ENCODE data around the gene CYP19A1.

CYP19A1 gene

DNA sequence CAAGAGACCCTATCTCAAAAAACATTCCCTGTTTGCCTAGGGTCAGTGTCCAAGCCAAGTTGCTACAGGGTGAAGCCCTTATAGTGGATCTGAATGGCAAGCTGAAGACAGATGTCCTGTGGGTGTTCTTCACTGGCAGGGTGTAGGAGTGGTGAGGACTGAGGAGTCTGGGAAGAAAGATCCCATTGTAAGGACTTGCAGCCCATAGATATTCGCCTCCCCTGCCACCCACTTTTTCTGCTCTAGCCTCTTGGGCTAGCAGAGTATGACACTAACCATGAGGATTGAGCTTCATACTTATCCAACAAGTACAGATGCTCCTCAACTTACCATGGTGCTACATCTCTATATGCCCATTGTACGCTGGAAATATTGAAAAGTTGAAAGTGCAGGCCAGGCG is 13.2 kb downstream of the CYP19A1 start:
- DNase-seq (ENCODE audit: low read depth in 2 of 2) = no peak

GRCh38 chr15:51323749-51324148 is 14.6 kb downstream of the CYP19A1 start:
- no peak for DNase-seq (ENCODE audit: low read depth in 2 of 2)

- no peak for DNase-seq (ENCODE audit: low read depth in 2 of 2)
Measured at GRCh38 chr15:51322621-51323296, 15.6 kb downstream of the CYP19A1 start.

DNA sequence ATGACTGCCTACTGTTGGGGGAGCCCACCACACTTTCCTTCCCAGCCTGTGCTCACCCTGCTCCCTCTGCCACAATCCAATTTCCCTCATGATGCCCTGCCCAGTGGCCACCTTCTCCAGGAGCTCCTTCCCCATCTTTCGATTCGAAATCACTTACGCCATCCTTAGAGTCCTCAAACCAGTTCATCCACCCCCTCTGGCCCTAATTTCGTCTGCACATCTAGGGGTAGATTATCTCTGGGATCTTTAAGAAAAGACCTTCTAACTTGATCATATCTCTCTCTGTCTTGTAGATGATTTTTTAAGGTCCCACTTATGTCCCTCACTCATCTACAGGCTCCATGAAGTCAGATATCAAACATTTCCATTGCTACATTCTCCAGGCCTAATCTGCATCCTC is 17.1 kb downstream of the CYP19A1 start:
- DNase-seq (ENCODE audit: low read depth in 2 of 2) = no peak

DNA sequence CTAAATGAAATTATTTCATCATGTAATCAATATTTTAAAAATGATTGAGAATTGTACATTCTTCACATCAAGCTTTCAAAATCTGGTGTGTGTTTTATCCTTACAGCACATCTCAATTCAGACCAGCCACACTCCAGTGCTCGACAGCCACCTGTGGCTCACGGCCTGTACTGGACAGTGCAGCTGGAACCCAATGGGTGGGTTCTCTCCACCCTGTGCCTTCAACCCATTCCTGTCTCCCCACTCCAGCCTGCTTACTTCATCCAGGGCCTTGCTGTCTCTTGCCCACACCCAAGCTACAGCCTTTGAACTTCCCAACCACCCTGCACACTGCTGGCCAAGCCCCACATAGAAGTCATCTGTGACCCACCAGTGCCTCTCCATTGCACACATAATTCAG is 17.6 kb downstream of the CYP19A1 start:
- DNase-seq (ENCODE audit: low read depth in 2 of 2) = no peak

GRCh38 chr15:51319539-51319938 is 18.9 kb downstream of the CYP19A1 start:
- DNase-seq (ENCODE audit: low read depth in 2 of 2) = no peak

- no peak for DNase-seq (ENCODE audit: low read depth in 2 of 2)
Measured at GRCh38 chr15:51318382-51319150, 19.8 kb downstream of the CYP19A1 start.

- no peak for DNase-seq (ENCODE audit: low read depth in 2 of 2)
Measured at GRCh38 chr15:51316636-51317035, 21.8 kb downstream of the CYP19A1 start.

- DNase-seq (ENCODE audit: low read depth in 2 of 2) = no peak
Measured at GRCh38 chr15:51315726-51316125, 22.7 kb downstream of the CYP19A1 start.

DNA sequence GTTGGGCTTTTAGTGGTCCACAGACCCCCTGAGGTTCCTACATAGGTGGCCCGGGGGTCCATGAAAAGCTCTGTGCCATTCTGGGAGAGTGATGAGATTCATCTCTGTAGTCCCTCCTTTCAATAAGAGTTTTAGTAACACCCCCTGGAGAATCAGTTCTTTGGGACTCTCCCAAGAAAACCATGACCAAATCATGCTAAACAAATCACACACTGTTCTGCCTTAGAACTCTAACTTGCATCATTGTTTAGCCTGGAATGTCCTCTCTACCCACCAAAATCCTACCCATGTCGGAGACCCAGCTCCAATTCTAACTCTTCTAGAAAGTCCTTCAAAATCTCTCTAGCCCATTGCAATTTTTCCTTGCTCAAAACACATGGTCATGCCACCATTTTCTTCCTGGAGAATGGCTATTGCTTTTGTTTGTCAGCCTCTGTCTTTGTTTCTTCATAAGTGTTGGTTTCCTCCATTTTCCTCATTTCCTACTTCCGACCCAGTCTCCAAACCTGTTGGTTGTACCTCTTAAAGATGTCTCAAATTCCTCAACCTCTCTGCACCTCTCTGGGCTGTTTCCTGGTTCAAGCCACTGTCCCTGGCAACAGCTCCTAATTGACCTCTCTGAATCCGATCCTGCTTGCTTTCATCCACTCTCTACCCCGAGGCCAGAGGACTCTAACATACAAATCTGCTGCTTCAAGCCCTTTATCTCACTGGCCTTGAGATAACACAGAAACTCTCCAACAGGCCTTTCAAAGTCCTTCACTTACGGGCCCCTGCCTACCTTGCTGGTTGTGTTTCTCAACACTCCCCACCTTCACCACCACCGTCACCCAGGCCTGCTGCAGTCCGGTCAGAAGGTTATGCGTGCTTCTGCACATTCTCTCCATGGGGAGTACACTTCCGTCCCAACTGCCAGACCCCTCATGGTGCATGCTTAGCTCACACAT is 23.7 kb downstream of the CYP19A1 start:
- DNase-seq (ENCODE audit: low read depth in 2 of 2) = no peak

DNA sequence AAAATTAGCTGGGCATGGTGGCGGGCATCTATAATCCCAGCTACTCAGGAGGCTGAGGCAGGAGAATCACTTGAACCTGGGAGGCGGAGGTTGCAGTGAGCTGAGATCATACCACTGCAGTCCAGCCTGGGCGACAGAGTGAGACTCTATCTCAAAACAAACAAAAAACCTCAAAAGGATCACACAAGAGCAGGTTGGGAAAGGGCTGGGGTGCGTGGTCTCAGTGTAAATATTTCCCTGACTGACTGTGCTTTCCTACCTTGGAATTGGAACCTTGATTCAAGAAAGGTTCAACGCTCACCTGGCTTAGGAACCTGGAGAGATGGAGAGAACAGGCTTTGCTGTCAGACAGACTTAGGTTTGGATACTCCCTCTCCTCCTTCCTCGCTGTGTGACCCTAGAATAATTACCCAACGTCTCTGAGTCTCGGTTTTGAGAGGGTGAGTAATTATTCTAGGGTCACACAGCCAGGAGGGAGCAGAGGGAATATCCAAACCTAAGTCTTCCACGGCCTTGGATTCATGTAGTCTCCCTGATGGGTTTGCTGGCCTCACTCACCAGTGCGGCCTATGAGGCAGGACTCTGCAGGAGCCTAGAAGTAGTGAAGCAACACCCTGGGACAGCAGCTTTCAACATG is 24.6 kb downstream of the CYP19A1 start:
- DNase-seq (ENCODE audit: low read depth in 2 of 2) = no peak

- no peak for DNase-seq (ENCODE audit: low read depth in 2 of 2)
Measured at GRCh38 chr15:51313074-51313393, 25.4 kb downstream of the CYP19A1 start.

DNA sequence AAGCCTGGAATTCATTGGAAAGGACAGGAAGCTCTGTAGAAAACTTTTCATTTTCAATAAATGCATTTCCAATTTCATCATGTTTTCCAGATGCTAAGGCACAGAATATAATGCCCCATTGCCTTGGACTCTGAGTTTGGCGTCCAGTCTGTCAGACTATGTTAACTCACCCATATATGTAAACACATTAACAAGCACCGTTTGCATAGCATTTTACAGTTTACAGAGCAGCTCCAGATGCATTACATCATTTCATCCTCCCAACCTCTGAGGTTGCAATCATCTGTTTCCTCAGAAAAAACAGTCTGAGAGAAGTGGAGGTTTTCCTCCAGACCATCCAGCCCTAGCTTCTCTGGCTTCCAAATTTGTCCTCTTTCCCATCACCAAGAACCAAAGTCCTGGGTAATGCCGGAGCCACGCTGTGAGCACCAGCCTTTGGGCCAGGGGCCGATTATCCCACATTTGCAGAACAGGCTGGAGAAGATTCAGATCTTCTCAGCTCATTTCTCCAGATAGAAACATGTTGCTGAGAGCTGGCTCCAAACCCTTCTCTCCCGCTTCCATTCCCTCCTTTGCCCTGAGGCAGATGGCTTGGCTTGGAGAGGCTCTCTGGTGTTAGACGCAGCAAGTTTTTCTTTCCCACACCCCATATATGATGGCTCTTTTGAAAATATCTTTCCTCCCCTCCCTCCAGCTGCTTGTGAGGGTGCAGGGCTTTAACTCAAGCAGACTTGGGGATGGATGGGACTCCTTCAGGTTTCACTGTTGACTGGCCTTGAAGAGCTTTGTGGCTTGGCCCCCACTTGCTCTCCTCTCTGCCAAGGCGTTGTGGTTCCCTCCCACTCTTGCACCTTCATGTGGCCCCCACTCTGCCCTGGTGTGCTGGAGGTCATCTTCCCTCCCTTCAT is 26.0 kb downstream of the CYP19A1 start:
- DNase-seq (ENCODE audit: low read depth in 2 of 2) = peak in 1 of 2 experiments; percentile 12

- DNase-seq (ENCODE audit: low read depth in 2 of 2) = no peak
Measured at GRCh38 chr15:51311510-51311909, 26.9 kb downstream of the CYP19A1 start.

DNA sequence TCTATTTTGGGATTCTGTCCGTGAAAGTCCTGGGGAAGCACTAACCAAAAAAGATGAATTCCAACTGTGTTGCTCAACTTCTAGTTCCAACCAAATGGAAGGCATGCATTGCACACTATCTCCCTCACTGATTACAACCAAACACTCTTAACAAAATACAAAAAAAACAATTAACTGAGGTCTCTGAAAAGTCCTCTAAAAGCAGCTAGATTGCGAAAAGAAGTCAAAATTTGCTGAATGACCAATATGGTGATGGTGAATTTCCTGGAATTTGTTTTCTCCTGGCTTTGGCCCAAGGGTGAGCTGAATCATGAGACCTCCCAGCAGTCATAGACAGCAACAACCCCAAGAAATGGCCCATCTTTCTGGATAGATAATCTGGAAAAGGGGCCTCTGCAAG is 28.3 kb downstream of the CYP19A1 start:
- peak; percentile 45 to 49 for DNase-seq (ENCODE audit: low read depth in 2 of 2)

DNA sequence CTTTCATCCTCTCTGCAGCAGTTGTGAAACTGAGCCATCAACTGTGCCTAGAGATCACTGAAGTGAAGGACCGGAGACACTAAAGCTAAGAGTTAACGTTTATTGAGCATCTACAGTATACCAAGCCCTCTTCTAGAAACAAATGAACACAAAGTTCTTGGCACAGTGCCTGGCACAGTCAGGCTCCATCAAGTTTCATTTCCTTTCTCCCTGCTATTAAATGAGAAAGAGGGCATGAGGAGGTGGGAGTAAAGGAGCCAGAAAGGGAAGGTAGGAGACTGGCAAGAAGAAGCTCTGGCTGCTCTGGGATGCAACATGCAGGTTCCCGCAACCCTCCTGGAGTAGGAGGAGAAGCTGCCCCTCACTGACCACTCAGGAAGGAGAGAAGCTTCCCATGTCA is 30.6 kb downstream of the CYP19A1 start:
- DNase-seq (ENCODE audit: low read depth in 2 of 2) = no peak

- DNase-seq (ENCODE audit: low read depth in 2 of 2) = no peak
Measured at GRCh38 chr15:51307325-51307724, 31.1 kb downstream of the CYP19A1 start.

DNA sequence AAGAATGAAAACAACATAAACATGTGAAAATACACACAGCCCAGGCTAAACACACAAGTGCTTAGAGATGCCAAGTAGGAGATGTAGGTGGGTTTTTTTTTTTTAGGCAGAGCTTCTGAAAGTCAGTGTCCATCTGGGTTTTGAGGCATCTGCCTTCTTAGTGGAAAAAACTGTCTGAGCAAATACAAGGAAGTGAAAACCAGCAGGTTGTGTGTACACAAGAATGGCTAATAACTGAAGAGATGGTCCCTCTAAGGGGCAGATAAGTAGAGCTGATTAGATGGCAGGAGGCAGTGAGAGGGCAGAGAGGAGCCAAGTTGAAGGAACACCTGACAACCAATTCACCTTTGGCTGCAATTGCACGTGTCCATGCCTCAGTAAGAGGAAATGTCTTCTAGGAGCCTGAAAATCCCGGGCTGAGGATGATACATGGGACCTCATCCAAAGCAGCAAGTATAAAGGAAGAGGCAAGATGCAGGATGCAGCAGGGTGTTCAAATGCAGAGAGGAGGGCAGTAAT is 34.9 kb downstream of the CYP19A1 start:
- no peak for DNase-seq (ENCODE audit: low read depth in 2 of 2)

DNA sequence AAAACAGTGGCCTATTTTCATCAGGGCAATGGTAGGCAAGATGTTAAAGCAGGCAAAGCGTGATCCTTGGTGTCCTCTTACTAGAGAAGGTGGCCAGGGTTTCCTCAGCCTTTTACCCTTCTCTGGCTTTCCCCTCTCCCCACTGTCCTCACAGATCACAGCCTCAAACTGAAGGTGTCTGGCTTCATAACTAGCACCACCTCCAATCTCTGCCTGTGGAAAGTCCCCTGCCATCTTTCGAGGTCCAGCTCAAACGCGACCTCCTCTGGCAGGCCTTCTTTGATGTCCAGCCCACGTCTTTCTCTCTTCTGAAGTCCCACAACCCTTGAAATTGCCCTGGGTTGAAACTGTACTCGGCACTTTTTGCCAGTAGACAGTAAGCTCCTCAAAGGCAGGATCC is 35.9 kb downstream of the CYP19A1 start:
- no peak for DNase-seq (ENCODE audit: low read depth in 2 of 2)

- DNase-seq (ENCODE audit: low read depth in 2 of 2) = no peak
Measured at GRCh38 chr15:51299187-51300015, 39.0 kb downstream of the CYP19A1 start.
